Measurements from ENCODE around the gene VAMP8.
"Not testable (repeated sequence)": the region's sequence is repeated elsewhere in the genome, so short reads cannot be mapped to it uniquely, and the experiment has no call there.

VAMP8 gene

DNA sequence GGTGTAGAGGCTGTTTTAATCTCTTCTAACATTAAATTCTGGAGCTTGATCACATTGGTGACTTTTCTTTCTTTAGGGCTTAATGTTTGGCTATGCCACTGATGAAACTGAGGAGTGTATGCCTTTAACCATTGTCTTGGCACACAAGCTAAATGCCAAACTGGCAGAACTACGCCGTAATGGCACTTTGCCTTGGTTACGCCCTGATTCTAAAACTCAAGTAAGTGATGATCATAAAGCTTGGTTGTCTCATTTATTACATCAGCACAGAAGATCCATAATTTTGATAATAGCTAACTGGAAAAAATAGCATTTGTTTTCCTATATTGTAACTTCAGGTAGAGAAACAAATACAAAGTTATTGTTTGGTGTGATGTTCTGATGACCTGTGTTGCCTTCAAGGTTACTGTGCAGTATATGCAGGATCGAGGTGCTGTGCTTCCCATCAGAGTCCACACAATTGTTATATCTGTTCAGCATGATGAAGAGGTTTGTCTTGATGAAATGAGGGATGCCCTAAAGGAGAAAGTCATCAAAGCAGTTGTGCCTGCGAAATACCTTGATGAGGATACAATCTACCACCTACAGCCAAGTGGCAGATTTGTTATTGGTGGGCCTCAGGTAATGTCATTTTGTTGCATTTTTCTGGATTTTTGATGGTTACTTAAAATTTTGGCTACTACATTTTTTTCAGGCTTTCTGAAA is 35.5 kb upstream of the VAMP8 start:
- DNase-seq (ENCODE audit: low read depth) = no peak
- TF ChIP-seq, protein P1, sequence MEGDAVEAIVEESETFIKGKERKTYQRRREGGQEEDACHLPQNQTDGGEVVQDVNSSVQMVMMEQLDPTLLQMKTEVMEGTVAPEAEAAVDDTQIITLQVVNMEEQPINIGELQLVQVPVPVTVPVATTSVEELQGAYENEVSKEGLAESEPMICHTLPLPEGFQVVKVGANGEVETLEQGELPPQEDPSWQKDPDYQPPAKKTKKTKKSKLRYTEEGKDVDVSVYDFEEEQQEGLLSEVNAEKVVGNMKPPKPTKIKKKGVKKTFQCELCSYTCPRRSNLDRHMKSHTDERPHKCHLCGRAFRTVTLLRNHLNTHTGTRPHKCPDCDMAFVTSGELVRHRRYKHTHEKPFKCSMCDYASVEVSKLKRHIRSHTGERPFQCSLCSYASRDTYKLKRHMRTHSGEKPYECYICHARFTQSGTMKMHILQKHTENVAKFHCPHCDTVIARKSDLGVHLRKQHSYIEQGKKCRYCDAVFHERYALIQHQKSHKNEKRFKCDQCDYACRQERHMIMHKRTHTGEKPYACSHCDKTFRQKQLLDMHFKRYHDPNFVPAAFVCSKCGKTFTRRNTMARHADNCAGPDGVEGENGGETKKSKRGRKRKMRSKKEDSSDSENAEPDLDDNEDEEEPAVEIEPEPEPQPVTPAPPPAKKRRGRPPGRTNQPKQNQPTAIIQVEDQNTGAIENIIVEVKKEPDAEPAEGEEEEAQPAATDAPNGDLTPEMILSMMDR (conservative IDR thresholded peaks at IDR 0.05; ENCODE audit: low read depth, low read length) = no peak
- H3K4me3 ChIP-seq (ENCODE audit: low read depth, low read length) = peak overlapping the region; percentile 98

DNA sequence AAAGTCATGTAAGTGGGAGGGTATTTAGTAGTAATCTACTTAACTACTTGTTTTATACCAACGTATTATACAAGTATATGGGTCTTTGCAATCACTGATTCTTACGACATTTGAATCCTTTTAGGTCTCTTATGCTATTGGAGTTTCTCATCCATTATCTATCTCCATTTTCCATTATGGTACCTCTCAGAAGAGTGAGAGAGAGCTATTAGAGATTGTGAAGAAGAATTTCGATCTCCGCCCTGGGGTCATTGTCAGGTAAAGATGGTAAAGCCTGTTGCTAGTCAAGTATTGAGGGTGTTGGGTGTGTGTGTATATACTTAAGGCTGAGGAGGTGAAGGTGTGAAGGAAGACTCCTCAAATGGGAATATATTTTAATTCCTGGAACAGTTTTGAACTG is 34.6 kb upstream of the VAMP8 start:
- no peak overlapping the region for H3K4me3 ChIP-seq (ENCODE audit: low read depth, low read length)
- TF ChIP-seq, protein P1 (conservative IDR thresholded peaks at IDR 0.05; ENCODE audit: low read depth, low read length) = no peak
- no peak for DNase-seq (ENCODE audit: low read depth)

DNA sequence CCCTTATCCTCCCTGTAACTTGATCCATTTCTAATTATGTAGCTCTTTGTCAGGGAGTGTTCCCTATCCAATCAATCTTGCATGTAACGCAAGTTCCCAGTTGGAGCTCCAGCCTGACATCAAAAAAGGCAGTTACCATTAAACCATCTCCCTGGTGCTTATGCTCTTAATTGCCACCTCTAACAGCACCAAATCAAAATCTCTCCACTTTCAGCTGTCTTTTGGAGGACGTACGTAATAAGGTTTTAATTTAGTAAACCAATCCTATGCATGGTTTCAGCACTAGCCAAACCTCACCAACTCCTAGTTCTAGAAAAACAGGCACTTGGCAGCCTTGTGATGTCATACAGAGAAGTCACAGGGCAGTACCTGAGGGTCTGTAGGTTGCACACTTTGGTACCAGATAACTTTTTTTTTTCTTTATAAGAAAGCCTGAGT is 33.1 kb upstream of the VAMP8 start:
- not testable (repeated sequence) for DNase-seq (ENCODE audit: low read depth); H3K4me3 ChIP-seq (ENCODE audit: low read depth, low read length)

DNA sequence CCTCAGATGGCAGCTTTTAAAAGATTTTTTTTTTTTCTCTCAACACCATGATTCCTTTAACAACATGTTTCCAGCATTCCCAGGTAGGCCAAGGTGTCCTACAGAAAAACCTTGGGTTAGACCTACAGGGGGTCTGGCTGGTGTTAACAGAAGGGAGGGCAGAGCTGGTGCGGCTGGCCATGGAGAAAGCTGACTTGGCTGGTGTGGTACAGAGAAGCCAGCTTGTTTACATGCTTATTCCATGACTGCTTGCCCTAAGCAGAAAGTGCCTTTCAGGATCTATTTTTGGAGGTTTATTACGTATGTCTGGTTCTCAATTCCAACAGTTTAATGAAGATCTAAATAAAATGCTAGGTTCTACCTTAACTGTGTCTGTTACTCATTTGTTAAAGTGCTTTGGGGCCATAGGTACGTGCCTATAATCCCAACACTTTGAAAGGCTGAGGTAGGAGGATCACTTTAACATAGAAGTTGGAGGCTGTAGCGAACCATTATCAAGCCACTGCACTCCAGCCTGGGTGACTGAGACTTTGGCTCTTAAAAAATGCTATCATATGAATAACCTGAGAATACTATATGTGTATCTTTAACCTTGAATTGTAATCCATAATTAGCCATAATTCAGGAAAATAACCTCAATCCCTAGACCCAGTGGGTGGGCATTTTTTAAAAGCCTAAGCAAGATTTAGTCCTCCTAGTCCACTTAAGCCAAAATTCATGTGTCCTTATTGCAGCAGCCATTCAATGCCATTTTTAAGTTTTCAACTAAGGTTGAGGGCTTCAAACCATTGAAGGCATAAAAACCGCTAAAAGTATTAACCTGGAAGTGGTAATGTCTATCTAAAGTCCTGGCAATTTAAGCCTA is 32.2 kb upstream of the VAMP8 start:
- DNase-seq (ENCODE audit: low read depth); H3K4me3 ChIP-seq (ENCODE audit: low read depth, low read length): not testable (repeated sequence)

DNA sequence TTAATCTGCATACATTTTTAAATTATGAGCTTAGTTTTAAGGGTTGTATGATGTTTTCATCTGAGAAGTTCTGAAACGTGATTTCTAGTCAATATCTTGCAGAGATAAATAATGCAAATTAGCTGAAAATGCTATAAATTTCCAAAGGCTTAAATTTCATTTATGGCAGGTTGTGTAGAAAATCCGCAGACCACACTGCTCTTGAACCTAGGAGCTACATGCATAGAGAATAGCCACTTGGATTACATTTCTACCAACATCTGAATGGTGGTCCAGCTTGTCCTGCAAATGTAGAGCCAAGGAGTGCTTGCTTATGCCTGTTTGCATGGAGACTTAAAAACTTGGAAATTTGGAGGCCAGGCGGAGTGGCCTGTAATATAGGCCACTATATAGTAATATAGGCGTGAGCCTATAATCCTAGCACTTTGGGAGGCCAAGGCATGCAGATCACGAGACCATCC is 31.6 kb upstream of the VAMP8 start:
- no peak for DNase-seq (ENCODE audit: low read depth)
- H3K4me3 ChIP-seq (ENCODE audit: low read depth, low read length) = no peak overlapping the region
- TF ChIP-seq, protein P1 (conservative IDR thresholded peaks at IDR 0.05; ENCODE audit: low read depth, low read length) = no peak

DNA sequence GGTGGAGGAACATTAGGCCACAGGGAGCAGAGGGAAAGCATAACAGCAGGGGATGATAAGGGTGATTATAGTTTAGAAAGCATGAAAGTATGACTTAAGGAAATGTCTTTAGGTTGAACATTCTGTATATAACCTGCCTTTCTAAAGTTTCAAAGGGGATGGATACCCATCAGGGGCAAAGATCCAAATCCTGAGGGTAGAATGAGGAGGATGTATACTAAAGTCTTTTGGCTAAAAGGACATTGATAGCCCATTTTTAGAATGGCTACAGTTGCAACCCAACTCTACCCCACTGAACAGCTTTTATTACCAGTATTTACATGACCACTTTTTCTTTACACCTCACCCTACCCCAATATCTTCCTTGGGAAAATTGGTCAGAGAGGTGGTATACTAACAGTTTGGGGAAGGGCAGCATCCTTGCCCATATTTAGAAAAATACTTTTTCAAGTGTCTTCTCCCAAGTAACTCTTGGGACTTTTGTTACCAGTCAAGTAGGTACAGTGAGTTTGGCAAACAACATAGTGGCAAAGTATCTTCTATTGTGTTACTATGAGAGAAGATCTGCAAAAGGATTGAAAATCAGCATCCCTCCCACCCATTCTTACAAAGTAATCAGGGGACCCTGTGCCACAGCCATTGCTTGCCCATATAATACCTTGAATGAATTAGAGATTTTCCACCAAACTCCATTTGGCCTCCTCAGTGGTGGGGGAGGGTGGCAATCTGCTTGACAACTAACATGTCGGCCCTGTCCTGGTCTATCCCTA is 30.1 kb upstream of the VAMP8 start:
- no peak overlapping the region for H3K4me3 ChIP-seq (ENCODE audit: low read depth, low read length)
- TF ChIP-seq, protein P1 (conservative IDR thresholded peaks at IDR 0.05; ENCODE audit: low read depth, low read length) = no peak
- DNase-seq (ENCODE audit: low read depth) = no peak

DNA sequence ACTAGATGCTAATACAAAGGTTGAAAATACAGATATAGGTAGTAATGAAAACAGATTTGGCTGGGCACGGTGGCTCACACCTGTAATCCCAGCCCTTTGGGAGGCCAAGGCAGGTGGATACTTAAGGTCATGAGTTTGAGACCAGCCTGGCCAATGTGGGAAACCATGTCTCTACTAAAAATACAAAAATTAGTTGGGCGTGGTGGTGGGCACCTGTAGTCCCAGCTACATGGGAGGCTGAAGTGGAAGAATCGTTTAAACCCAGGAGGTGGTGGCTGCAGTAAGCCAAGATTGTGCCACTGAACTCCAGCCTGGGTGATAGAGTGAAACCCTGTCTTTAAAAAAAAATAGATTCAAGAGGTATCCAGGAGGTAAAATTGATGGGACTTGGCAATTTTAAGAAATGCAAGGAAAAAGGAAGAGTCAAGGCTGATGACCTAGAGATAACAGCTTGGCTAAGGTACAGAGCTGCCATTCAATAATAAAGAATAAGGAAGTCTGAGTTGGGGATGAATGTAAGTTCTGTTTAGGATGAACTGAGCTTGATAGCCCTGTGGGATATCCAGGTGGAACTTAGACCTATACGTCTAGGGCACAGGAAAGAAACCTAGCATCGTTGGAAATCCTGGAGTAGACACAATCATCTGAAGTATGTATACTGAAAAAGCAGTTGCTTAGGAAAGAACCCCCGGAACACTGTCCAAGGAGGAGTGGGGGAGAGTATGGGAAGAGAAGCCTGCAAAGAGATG is 29.4 kb upstream of the VAMP8 start:
- no peak for DNase-seq (ENCODE audit: low read depth)
- TF ChIP-seq, protein P1 (conservative IDR thresholded peaks at IDR 0.05; ENCODE audit: low read depth, low read length) = no peak
- H3K4me3 ChIP-seq (ENCODE audit: low read depth, low read length) = no peak overlapping the region

Data from choroid plexus epithelial cell (primary cell).